ENCODE measurements around the gene CDYL. TPM values are rescaled to one million over a fixed set of nuclear protein-coding genes. Genes with fewer than 3 reads are reported as not detected.

CDYL gene
- polyA plus RNA-seq, 3 donors = 2.9 to 21.2 (median 4.2) TPM

DNA sequence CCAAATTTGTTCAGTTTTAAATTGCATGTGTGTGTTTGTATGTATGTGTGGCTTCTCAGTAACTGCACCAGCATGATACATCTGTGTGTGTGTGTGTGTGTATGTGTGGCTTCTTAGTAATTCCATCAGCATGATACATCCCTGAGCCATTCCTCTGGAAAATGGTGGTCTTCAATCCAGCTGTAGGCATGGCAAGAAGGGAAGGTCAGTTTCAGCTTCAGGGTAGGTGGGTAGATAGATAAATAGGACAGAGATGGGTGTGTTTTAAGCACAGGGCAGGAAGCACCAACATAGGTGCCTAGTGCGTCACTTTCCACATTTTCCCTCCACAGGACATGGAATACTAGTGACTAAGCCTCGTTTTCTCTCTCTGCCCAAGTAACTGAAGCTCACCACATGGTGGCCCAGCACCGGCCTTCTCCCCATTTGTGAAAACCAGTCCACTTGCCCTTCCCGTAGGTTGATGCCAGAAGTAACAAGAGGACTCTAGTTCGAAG is 144.8 kb downstream of the CDYL start:
- peaks cover 35% of the 10 kb centered on the region for H3K79me2 ChIP-seq (ENCODE audit: insufficient read depth, low read length)
- H3K36me3 ChIP-seq (replicated peaks in 1 of 2; ENCODE audit: control insufficient read depth in 1 of 2, insufficient read depth in 2 of 2, low read length in 2 of 2) = peaks cover 2% of the 10 kb centered on the region in 2 donors
- no peak overlapping the region for H3K4me3 Mint-ChIP-seq
- H2AFZ ChIP-seq (ENCODE audit: insufficient read depth, low read depth, low read length, poor library complexity, severe bottlenecking) = no peak overlapping the region
- H3K4me1 ChIP-seq (ENCODE audit: control insufficient read depth in 1 of 2, insufficient read depth in 2 of 2, low read length in 2 of 2) = no peaks in the 10 kb centered on the region
- intact Hi-C loops (cut with micrococcal nuclease) = no loop called here
- 77% methylated on average over 3 of the region's 5 CpGs for WGBS (ENCODE audit: insufficient coverage)
- H3K27ac Mint-ChIP-seq = no peak overlapping the region
- peaks cover under 1 to 17% of the 10 kb centered on the region in 2 donors for H3K36me3 Mint-ChIP-seq
- no peak overlapping the region for H3K4me2 ChIP-seq (replicated peaks; ENCODE audit: extremely low read depth, low read length, poor library complexity, severe bottlenecking)
- H3K27ac ChIP-seq (ENCODE audit: low read depth in 1 of 2, low read length in 2 of 2) = no peak overlapping the region
- no peaks in the 10 kb centered on the region for H3K9me3 Mint-ChIP-seq
- TF ChIP-seq, protein P1, sequence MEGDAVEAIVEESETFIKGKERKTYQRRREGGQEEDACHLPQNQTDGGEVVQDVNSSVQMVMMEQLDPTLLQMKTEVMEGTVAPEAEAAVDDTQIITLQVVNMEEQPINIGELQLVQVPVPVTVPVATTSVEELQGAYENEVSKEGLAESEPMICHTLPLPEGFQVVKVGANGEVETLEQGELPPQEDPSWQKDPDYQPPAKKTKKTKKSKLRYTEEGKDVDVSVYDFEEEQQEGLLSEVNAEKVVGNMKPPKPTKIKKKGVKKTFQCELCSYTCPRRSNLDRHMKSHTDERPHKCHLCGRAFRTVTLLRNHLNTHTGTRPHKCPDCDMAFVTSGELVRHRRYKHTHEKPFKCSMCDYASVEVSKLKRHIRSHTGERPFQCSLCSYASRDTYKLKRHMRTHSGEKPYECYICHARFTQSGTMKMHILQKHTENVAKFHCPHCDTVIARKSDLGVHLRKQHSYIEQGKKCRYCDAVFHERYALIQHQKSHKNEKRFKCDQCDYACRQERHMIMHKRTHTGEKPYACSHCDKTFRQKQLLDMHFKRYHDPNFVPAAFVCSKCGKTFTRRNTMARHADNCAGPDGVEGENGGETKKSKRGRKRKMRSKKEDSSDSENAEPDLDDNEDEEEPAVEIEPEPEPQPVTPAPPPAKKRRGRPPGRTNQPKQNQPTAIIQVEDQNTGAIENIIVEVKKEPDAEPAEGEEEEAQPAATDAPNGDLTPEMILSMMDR (IDR thresholded peaks at IDR 0.05) = no peak
- H3K27me3 ChIP-seq (ENCODE audit: control insufficient read depth in 2 of 2, insufficient read depth in 2 of 2, low read length in 2 of 2) = no peaks in the 10 kb centered on the region
- peaks cover 0 to 1% (median 0%) of the 10 kb centered on the region in 3 donors for H3K27me3 Mint-ChIP-seq (ENCODE audit: low read depth in 3 of 3)
- no peaks in the 10 kb centered on the region for H3K9me3 ChIP-seq (replicated peaks in 1 of 2; ENCODE audit: control insufficient read depth in 1 of 2, insufficient read depth in 1 of 2, low read length in 2 of 2)
- H3K9ac ChIP-seq (ENCODE audit: insufficient read depth, low read length, poor library complexity, severe bottlenecking) = no peak overlapping the region
- no peak overlapping the region for H3K4me3 ChIP-seq (replicated peaks in 1 of 3; ENCODE audit: low read depth in 2 of 3, low read length in 3 of 3)
- peaks cover 13% of the 10 kb centered on the region for H3K4me1 Mint-ChIP-seq
- DNase-seq = no peak
- peaks cover 99% of the 10 kb centered on the region for H4K20me1 ChIP-seq (ENCODE audit: insufficient read depth, low read length)

DNA sequence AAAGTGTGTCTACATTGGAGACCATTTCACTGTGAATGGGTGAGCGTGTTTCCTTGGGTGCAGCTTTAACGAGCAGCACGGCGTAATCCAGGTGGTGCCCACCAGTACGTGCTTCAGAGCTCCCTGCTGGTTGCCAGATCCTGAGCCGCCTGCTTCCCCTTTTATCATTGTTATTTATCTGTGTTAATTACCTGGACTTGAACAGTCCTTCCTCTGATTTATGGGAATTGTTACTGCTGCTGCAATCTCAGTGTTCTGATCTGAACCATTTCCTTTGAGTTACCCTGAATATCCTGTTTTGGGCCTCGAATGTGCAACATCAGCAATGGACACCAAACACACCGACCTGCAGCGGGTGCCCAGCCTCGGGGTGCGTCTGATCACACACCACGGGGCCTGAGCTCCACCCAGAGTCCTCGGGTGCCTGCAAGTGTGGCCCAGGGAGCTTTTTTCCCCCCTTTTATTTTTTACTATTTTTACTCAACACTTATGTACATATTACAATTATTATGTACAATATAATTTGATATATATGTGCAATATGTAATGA is 146.4 kb downstream of the CDYL start:
- Mint-ChIP-seq H3K4me1 (peaks cover 13% of the 10 kb centered on the region), H3K9me3 (no peaks in the 10 kb centered on the region), H3K27me3 (ENCODE audit: low read depth in 3 of 3) (peaks cover 0 to 1% (median 0%) of the 10 kb centered on the region in 3 donors), H3K4me3 (no peak overlapping the region), H3K27ac (no peak overlapping the region), H3K36me3 (peaks cover 0 to 9% of the 10 kb centered on the region in 2 donors)
- 74% methylated on average over 9 of the region's 13 CpGs for WGBS (ENCODE audit: insufficient coverage)
- H3K4me3 ChIP-seq (replicated peaks in 1 of 3; ENCODE audit: low read depth in 2 of 3, low read length in 3 of 3) = no peak overlapping the region
- intact Hi-C loops (cut with micrococcal nuclease) = no loop called here
- no peaks in the 10 kb centered on the region for H3K4me1 ChIP-seq (ENCODE audit: control insufficient read depth in 1 of 2, insufficient read depth in 2 of 2, low read length in 2 of 2)
- no peaks in the 10 kb centered on the region for H3K9me3 ChIP-seq (replicated peaks in 1 of 2; ENCODE audit: control insufficient read depth in 1 of 2, insufficient read depth in 1 of 2, low read length in 2 of 2)
- H3K79me2 ChIP-seq (ENCODE audit: insufficient read depth, low read length) = peaks cover 38% of the 10 kb centered on the region
- H4K20me1 ChIP-seq (ENCODE audit: insufficient read depth, low read length) = peaks cover 99% of the 10 kb centered on the region
- no peak overlapping the region for H3K27ac ChIP-seq (ENCODE audit: low read depth in 1 of 2, low read length in 2 of 2)
- no peak overlapping the region for H3K4me2 ChIP-seq (replicated peaks; ENCODE audit: extremely low read depth, low read length, poor library complexity, severe bottlenecking)
- DNase-seq = no peak
- peaks cover 0 to 2% of the 10 kb centered on the region in 2 donors for H3K36me3 ChIP-seq (replicated peaks in 1 of 2; ENCODE audit: control insufficient read depth in 1 of 2, insufficient read depth in 2 of 2, low read length in 2 of 2)
- H2AFZ ChIP-seq (ENCODE audit: insufficient read depth, low read depth, low read length, poor library complexity, severe bottlenecking) = no peak overlapping the region
- no peak overlapping the region for H3K9ac ChIP-seq (ENCODE audit: insufficient read depth, low read length, poor library complexity, severe bottlenecking)
- TF ChIP-seq, protein P1 (IDR thresholded peaks at IDR 0.05) = no peak
- no peaks in the 10 kb centered on the region for H3K27me3 ChIP-seq (ENCODE audit: control insufficient read depth in 2 of 2, insufficient read depth in 2 of 2, low read length in 2 of 2)
